IMR-90 (cell line): ENCODE results near the gene NMNAT3. TPM values are rescaled to one million over a fixed set of nuclear protein-coding genes. Genes with fewer than 3 reads are reported as not detected.

ENCODE experiments used
- ATAC-seq: fragments of 200-7000 bp; cut with Tn5 transposase; 2 replicates; pipeline ENCODE4 v1.9.1; 2020; ENCODE audit warnings: low read depth, mild to moderate bottlenecking, moderate library complexity
- BruUV-seq: library from RNA; stranded (reverse); fragments of 400-500 nt; replicated peaks from 2 replicates; lab custom pipeline; 2021; lab: Mats Ljungman, UMichigan
- CTCF ChIA-PET: fragments of 300-600 bp; formaldehyde crosslinking; extraction: SDS; loops from one replicate; lab custom pipeline; 2021; ENCODE audit warnings: antibody characterized with exemption; lab: Yijun Ruan, JAX
- POLR2A ChIA-PET: fragments of 300-600 bp; sonication (Branson Sonifier 250); formaldehyde crosslinking; loops from one replicate; lab custom pipeline; 2022; ENCODE audit warnings: antibody characterized with exemption; ENCODE audit not compliant: unreplicated experiment; lab: Charles Lee
- DNase-seq: peaks from one replicate; pipeline ENCODE4 v3.0.0; 2013
- H2AFZ ChIP-seq: replicated peaks from 2 replicates; pipeline ENCODE3; 2013; ENCODE audit warnings: low read length, mild to moderate bottlenecking; ENCODE audit not compliant: poor library complexity
- H2AK5ac ChIP-seq: 2 replicates; pipeline ENCODE4 v1.6.1; 2013; ENCODE audit warnings: low read depth, low read length, inconsistent platforms
- H2AK9ac ChIP-seq: replicated peaks from 2 replicates; pipeline ENCODE3; 2013; ENCODE audit warnings: mild to moderate bottlenecking, low read depth, low read length, moderate library complexity; ENCODE audit not compliant: poor library complexity
- H2BK120ac ChIP-seq: 2 replicates; pipeline ENCODE4 v1.6.1; 2013; ENCODE audit warnings: low read depth, low read length, inconsistent platforms
- H2BK15ac ChIP-seq: 3 replicates; pipeline ENCODE4 v1.6.1; 2013; ENCODE audit warnings: low read depth, low read length, inconsistent platforms
- H2BK20ac ChIP-seq: 2 replicates; pipeline ENCODE4 v1.6.1; 2013; ENCODE audit warnings: low read depth, mild to moderate bottlenecking, inconsistent platforms, low read length, moderate library complexity
- H2BK5ac ChIP-seq: 2 replicates; pipeline ENCODE4 v1.6.1; 2013; ENCODE audit warnings: mild to moderate bottlenecking, low read depth, low read length, inconsistent platforms; ENCODE audit not compliant: poor library complexity, severe bottlenecking
- H3K14ac ChIP-seq: replicated peaks from 2 replicates; pipeline ENCODE4 v1.6.1; 2013; ENCODE audit warnings: low read depth, low read length, inconsistent platforms
- H3K18ac ChIP-seq: 2 replicates; pipeline ENCODE4 v1.6.1; 2013; ENCODE audit warnings: low read depth, low read length, control low read depth
- H3K23ac ChIP-seq: 2 replicates; pipeline ENCODE4 v1.6.1; 2013; ENCODE audit warnings: low read depth, low read length, inconsistent platforms
- H3K27ac ChIP-seq: 2 replicates; pipeline ENCODE4 v1.5.1; 2013; ENCODE audit warnings: mild to moderate bottlenecking, control low read depth, low read length; ENCODE audit not compliant: insufficient read depth
- H3K27me3 ChIP-seq: 2 replicates; pipeline ENCODE4 v1.6.1; 2013; ENCODE audit warnings: low read length; ENCODE audit not compliant: control insufficient read depth, insufficient read depth
- H3K36me3 ChIP-seq: 2 replicates; pipeline ENCODE4 v1.6.1; 2013; ENCODE audit warnings: low read length, mixed read lengths; ENCODE audit not compliant: control insufficient read depth, insufficient read depth
- H3K4ac ChIP-seq: 2 replicates; pipeline ENCODE4 v1.6.1; 2013; ENCODE audit warnings: low read depth, low read length, inconsistent platforms
- H3K4me1 ChIP-seq: 2 replicates; pipeline ENCODE4 v1.6.1; 2013; ENCODE audit warnings: low read length, mixed read lengths; ENCODE audit not compliant: control insufficient read depth, insufficient read depth
- H3K4me2 ChIP-seq: 2 replicates; pipeline ENCODE4 v1.6.1; 2013; ENCODE audit warnings: low read depth, mild to moderate bottlenecking, control low read depth, low read length, moderate library complexity
- H3K4me3 ChIP-seq: 2 replicates; pipeline ENCODE4 v1.5.1; 2013; ENCODE audit warnings: low read depth, mild to moderate bottlenecking, control low read depth, low read length, moderate library complexity; ENCODE audit not compliant: insufficient read depth
- H3K56ac ChIP-seq: 2 replicates; pipeline ENCODE4 v1.6.1; 2013; ENCODE audit warnings: low read length, inconsistent platforms; ENCODE audit not compliant: insufficient read depth; ENCODE audit errors: extremely low read depth
- H3K79me1 ChIP-seq, 2 experiments: 2 replicates each; pipeline ENCODE4 v1.6.1; 2013; ENCODE audit warnings: low read length in 2 of 2, inconsistent platforms in 1 of 2, low read depth in 1 of 2
- H3K9ac ChIP-seq: 2 replicates; pipeline ENCODE4 v1.6.1; 2013; ENCODE audit warnings: low read depth, low read length, control low read depth
- H3K9me1 ChIP-seq: 2 replicates; pipeline ENCODE4 v1.6.1; 2013; ENCODE audit warnings: low read length, inconsistent platforms; ENCODE audit not compliant: insufficient read depth
- H3K9me3 ChIP-seq: 2 replicates; pipeline ENCODE4 v1.6.1; 2013; ENCODE audit warnings: low read length; ENCODE audit not compliant: control insufficient read depth, insufficient read depth
- H4K20me1 ChIP-seq: 2 replicates; pipeline ENCODE4 v1.6.1; 2013; ENCODE audit warnings: low read length, inconsistent platforms; ENCODE audit not compliant: insufficient read depth
- H4K5ac ChIP-seq: 2 replicates; pipeline ENCODE4 v1.6.1; 2013; ENCODE audit warnings: mild to moderate bottlenecking, low read depth, low read length, control low read depth
- H4K8ac ChIP-seq, 2 experiments: 2 replicates each; pipeline ENCODE4 v1.6.1; 2013; ENCODE audit warnings: low read depth in 2 of 2, low read length in 2 of 2, control low read depth in 1 of 2, inconsistent platforms in 1 of 2
- H4K91ac ChIP-seq: 2 replicates; pipeline ENCODE4 v1.6.1; 2013; ENCODE audit warnings: low read depth, low read length, inconsistent platforms; ENCODE audit not compliant: insufficient read depth
- BHLHE40 ChIP-seq: fragments of 150-350 bp; IDR thresholded peaks from 2 replicates; pipeline ENCODE4 v1.6.1; 2016; ENCODE audit warnings: mild to moderate bottlenecking, low read depth, low read length
- WGBS, 2 experiments: methylation state at CpG; one replicate each; pipeline versions ENCODE4 v1.1.5 to v1.1.7; 2013; ENCODE audit warnings: missing lambda C conversion rate in 2 of 2; ENCODE audit not compliant: insufficient read length in 1 of 2; ENCODE audit errors: extremely low coverage in 2 of 2; 5-methylcytosine and 5-hydroxymethylcytosine counted together
- dilution Hi-C: fragments of 300-500 bp; cut with HindIII; formaldehyde crosslinking; loops from one replicate; pipeline ENCODE4 v1.14.3; 2018; ENCODE audit warnings: low sequenced_read_pairs; ENCODE audit not compliant: unreplicated experiment
- in situ Hi-C: fragments of 300-500 bp; cut with MboI; formaldehyde crosslinking; loops from 3 replicates; pipeline ENCODE4 v1.14.3; 2019; ENCODE audit warnings: low sequenced_read_pairs, inconsistent platforms, mixed read lengths
- intact Hi-C: fragments of 100-400 bp; cut with micrococcal nuclease; formaldehyde crosslinking; loops from 2 replicates; pipeline ENCODE4 v1.10.0; 2022
- polyA plus RNA-seq, 3 experiments: library from polyadenylated mRNA; depleted of rRNA; stranded (reverse); fragments of >200 nt; gene quantifications; 2 replicates each; pipeline ENCODE4 v1.2.3, GENCODE V29; 2012; ENCODE audit warnings: low replicate concordance in 1 of 3
- total RNA-seq: library from RNA; depleted of rRNA; stranded (reverse); fragments of >200 nt; gene quantifications from 2 replicates; pipeline ENCODE4 v1.2.3, GENCODE V29; 2012

Gene NMNAT3
- total and polyA plus RNA-seq, 2 of the 4 experiments (the other 2 are of a cell fraction): 0.12 to 0.36 TPM

DNA sequence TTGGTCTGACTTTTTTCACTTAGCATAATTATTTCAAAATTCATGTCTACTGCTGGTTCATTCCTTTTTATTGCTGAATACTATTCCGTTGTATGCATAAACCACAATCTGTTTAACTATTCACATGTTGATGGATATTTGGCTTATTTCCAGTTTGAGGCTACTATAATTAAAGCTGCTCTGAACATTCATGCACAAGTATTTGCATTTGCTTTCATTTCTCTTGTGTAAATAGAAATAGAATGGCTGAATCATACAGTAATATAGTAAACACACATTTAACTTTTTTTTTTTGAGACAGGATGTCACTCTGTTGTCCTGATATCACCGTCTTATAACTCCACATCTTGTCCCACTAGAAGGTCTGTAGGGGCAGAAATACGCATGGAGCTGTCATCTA lies 57.3 kb downstream of the NMNAT3 start:
- Histone ChIP-seq H2AFZ (no peak overlapping the region), H4K20me1 (no peaks in the 10 kb centered on the region), H3K4ac (no peak overlapping the region), H3K9me1 (no peaks in the 10 kb centered on the region), H2BK5ac (no peak overlapping the region), H3K9ac (no peak overlapping the region), H3K4me1 (no peaks in the 10 kb centered on the region), H3K79me1 (no peaks in the 10 kb centered on the region), H3K4me3 (no peak overlapping the region), H2BK15ac (no peak overlapping the region), H3K14ac (no peak overlapping the region), H2AK5ac (no peak overlapping the region), H3K23ac (no peak overlapping the region), H3K27ac (no peak overlapping the region), H2BK20ac (no peak overlapping the region), H4K8ac (no peak overlapping the region), H3K36me3 (no peaks in the 10 kb centered on the region), H4K5ac (no peak overlapping the region), H4K91ac (no peak overlapping the region), H3K27me3 (no peaks in the 10 kb centered on the region), H3K9me3 (no peaks in the 10 kb centered on the region), H2AK9ac (no peak overlapping the region), H3K4me2 (no peak overlapping the region), H2BK120ac (no peak overlapping the region), H3K18ac (no peak overlapping the region), H3K56ac (no peak overlapping the region)
- dilution Hi-C loops (no loop called here), intact Hi-C loops (no loop called here), in situ Hi-C loops (no loop called here)
- ATAC-seq (no peak), DNase-seq (no peak)
- CTCF ChIA-PET: no interaction called here
- WGBS, 2 experiments: no CpG with 5 or more reads among the region's 3 CpGs
- no peak for TF ChIP-seq BHLHE40
- POLR2A ChIA-PET: no interaction called here
- BruUV-seq: no TSS peak
